NCI-H146 treated with DMSO at 0.1 percent for 48 hours (cell line): ENCODE results near the gene C11orf42.

ENCODE experiments used
- DNase-seq: peaks from one replicate; lab custom pipeline; 2025; ENCODE audit not compliant: unreplicated experiment; lab: John Stamatoyannopoulos, UW

Gene C11orf42

DNA sequence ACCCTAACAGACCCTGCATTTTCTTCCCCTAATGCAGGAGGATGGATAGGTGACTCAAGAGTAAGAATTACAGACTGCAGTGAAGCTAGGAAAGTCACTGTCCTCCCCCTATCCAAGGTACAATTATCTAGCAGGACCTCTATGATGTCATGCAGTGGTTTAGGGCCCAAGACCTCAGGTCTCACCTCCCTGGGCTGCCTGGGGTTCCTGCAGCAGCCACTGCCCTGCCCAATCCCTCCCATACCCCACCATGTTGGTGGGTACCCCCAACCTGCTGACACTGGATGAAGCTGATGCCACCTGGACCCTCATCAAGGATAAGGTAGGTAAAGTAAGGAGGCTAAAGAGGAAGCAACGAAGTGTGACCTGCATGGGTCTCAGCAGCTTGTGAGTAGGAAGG, at the start of gene C11orf42:
TSS of gene C11orf42 (plus strand) at position 192 of the 400 bp plus-strand sequence. CDS start at position 251, 59 bp downstream.
- DNase-seq, result no peak

DNA sequence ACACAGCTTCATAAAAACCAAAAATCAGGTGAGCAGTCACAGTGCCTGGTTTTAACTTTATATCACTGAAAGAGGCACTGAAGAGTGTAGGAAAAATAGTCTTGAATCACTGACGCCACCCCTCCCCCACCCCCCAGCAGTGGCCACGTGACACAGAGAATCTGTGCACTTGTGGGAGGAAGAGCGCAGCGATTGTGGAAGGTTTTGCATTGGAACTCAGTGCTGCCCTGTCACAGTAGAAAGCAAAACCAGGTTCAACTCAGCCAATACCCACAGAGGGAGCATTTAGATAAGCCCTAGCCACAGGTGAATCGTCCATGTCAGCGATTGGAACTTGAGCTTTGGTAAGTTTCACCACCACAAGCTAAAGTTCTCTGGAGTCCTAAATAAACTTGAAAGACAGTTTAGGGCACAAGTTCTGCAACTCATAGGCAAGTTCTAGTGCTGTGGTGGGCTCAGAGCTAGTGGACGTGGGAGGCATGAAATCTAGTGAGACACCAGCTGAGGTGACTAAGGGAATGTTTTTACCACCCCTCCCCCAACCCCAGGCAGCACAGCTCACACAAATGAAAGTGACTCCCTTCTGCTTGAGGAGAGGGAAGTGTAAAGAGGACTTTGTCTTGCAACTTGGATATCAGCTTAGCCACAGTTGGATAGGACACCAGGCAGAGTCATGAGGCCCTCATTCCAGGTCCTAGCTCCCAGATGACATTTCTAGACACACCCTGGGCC, 48.6 kb upstream of the C11orf42 start:
- DNase-seq, result no peak

DNA sequence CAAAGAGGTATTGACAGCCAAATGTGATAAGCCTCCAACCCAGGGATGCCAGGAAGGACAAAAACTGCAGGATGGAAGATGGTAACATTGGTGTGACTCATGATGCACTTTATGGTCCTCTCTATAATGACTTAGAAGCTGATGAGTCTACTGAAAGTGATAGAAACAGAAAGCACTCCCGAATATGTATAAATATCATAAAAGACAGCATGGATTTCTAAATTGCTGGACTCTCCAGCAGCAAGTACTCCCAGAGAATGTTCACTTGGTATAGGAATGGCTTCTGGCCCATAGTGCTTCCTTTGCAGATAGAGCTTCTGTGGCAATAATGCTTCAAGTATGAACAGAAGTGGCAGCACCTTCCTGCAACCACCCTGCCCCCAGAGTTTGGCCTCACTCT, 35.1 kb upstream of the C11orf42 start, which contains the start of gene OR52B2:
TSS of gene OR52B2 (minus strand) at position 101 of the 400 bp plus-strand sequence. CDS start at position 101, 0 bp downstream.
- no peak for DNase-seq

GRCh38 chr11:6175440-6175839, 29.9 kb upstream of the C11orf42 start:
- DNase-seq, result no peak

- DNase-seq, result no peak
Observed at GRCh38 chr11:6191742-6192141, 13.6 kb upstream of the C11orf42 start.

DNA sequence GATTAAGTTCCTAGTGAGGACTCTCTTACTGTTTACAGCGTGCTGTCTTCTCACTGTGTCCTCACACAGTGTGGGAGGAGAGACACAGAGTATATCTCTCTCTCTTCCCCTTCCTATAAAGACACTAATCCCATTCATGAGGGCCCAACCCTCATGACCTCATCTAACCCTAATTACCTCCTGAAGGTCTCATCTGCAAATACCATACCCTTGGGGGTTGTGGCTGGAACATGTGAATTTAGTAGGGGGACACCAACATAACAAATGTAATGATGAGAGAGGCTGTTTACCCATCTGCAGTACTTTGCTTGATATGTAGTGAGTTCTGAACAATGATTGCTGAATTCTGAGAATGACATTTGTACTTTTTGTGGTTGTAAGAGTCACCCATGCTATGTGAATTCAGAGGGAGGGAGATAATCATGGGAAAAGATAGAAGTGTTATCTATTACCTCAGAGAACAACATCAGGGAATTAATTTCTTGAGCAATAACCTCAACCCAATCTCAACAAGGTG, 11.2 kb upstream of the C11orf42 start:
- no peak for DNase-seq

DNA sequence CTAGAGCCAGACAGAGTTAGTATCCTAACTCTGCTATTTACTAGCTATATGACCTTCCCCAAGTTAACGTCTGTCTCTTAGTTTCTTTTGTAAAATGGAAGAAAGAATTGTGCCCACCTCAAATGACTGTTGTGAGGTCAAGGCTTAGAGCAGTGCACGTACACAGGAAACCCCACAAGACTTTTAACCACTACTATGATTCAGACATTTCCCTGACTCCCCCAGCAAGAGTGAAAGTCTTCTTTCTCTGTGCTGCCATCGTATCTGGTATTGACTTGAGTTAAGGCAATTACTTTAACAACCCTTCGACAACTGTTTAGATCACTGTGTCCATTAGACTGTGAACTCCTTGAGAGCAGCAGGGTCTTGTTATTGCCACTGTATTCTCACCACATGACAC, 9.0 kb upstream of the C11orf42 start:
- no peak for DNase-seq

GRCh38 chr11:6197466-6198200, 7.7 kb upstream of the C11orf42 start:
- DNase-seq, result no peak

DNA sequence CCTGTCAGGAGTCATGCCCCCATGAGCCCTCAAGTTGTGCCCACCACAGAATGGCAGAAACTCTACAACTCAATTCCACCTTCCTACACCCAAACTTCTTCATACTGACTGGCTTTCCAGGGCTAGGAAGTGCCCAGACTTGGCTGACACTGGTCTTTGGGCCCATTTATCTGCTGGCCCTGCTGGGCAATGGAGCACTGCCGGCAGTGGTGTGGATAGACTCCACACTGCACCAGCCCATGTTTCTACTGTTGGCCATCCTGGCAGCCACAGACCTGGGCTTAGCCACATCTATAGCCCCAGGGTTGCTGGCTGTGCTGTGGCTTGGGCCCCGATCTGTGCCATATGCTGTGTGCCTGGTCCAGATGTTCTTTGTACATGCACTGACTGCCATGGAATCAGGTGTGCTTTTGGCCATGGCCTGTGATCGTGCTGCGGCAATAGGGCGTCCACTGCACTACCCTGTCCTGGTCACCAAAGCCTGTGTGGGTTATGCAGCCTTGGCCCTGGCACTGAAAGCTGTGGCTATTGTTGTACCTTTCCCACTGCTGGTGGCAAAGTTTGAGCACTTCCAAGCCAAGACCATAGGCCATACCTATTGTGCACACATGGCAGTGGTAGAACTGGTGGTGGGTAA, 6.1 kb upstream of the C11orf42 start, which contains the start of gene OR52W1:
TSS of gene OR52W1 (plus strand) at position 51 of the 637 bp plus-strand sequence. CDS start at position 51, 0 bp downstream.
- DNase-seq, result no peak

DNA sequence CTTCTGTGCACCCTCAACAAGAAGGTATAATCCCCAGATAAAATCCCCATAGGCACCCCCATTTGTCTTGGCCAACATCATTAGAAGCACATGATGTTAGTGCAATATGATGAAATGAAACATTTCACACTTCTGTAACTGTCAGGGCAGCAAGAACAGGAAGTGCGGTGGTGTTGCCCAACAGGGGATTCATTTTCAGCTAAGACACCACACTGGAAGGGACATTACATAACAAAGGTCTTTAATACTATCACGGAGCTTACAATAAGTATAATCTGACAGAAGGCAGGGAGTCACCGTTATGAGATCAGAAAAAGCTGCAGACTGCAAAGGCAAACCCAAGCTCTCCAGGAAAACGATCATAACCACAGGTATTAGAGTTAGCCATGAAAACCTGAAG, 4.4 kb upstream of the C11orf42 start:
- no peak for DNase-seq

GRCh38 chr11:6201481-6201880, 3.9 kb upstream of the C11orf42 start:
- no peak for DNase-seq

DNA sequence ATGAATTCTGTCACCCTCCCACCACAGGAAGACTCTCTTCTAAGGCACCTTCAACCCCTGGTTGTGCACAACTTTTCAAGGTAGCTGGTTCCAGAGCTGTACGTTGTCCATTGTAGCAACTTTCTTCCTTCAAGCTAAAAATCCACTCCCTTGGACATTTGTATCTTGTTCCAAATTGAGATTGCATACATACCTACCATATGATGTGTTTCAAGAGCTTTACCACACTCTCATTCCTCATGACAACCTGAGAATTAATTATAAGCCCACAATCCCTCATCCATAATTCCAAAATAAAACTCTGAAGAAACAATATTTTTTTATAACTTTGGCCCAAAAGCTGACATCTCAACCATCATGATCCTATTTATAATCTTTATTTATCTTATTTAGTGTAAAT, 3.3 kb upstream of the C11orf42 start:
- DNase-seq, result no peak

DNA sequence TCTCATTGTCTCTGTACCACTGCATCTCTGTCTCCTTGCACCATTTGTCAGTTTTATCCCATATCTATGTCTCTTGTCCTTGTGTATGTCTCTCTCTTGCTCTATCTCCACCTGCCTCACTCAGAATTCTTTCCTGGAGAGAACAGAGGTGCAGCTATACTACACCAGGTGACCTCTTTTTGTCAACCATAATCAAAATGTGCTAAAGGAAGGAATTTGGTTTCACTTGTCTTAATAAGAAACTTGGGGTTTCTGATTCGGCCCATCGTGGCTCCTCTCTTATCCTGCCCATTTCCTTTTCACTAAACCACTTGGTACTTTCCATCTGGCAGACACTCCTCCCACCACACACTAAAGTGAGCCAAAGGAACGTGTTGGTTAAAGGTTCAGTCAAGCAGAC, 2.0 kb upstream of the C11orf42 start:
- no peak for DNase-seq

DNA sequence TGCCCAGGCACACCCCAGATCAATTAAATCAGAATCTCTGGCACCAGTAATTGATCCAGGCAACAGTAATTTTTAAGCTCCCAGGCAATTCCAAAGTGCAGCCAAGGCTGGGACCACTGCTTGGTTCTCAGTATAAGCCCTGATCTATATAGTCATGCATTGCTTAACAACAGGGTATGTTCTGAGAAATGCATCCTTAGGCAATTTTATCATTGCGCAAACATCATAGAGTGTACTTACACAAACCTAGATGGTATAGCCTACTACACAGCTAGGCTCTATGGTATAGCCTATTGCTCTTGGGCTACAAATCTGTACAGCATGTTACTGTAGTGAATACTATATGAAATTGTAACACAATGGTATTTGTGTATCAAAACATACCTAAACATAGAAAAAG, 651 bp upstream of the C11orf42 start:
- DNase-seq, result no peak

- no peak for DNase-seq
Observed at GRCh38 chr11:6206456-6207180, 1.3 kb downstream of the C11orf42 start.

GRCh38 chr11:6209801-6210200, 4.4 kb downstream of the C11orf42 start:
- no peak for DNase-seq

DNA sequence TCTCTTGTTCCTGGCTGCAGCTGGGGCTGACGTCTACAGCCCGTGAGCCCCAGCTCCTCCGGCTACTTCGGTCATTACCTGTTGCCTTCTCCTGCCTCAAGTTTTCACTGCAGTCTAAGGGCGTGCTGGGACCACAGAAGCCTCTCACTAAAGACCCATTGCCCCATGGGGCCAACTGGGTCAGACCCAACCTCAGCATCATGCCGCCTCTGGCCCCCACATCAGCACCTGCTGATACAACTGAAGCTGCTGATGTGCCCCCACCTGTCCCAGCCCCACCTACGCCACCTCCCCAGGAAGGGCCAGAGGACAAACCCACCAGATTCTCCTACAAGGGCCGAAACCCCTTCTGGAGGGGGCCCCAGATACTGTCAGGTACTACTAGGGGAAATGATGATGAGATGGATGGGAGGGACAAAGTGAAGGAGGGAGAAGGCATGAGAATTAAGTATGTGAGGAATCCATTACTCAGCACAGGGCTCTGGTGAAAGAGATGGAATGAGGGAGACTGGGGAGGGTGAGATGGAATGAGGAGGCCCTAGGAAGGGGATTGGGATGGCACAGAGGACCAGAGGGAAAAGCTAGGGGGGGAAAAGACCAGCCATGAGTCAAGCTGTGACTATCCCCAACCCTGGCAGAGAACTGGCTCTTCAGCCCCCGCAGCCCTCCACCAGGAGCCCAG, 5.1 kb downstream of the C11orf42 start:
- no peak for DNase-seq

DNA sequence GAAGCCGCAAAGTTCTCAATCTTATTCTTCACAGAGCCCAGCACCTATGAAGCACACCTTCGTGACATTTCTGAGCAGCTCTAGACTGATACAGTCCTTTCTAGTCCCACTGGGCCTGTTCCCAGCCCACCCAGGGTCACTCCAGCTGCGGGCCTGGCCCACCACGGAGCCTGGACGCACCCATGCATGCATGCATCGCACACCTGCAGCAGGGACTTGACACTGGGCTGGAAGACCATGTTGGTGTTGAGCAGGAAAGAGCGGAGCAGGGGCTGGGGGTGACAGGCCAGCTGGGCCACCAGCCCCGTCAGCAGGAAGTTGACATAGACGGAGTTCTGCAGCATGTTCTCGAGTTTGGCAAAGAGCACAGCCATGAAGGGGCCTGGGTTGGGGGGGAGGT, 9.2 kb downstream of the C11orf42 start:
- DNase-seq, result no peak

- no peak for DNase-seq
Observed at GRCh38 chr11:6216501-6216900, 11.1 kb downstream of the C11orf42 start.

GRCh38 chr11:6217722-6218121, 12.4 kb downstream of the C11orf42 start:
- DNase-seq, result no peak
